GM19438 (cell line): Measurements from ENCODE around the gene ATP6V1B1.

ENCODE experiments used
- ATAC-seq: cut with Tn5 transposase; IDR thresholded peaks from one replicate; pipeline ENCODE4 v1.9.1; 2021; ENCODE audit warnings: low read depth; ENCODE audit not compliant: unreplicated experiment

ATP6V1B1 gene

GRCh38 chr2:70935468-70936164 is at the start of gene ATP6V1B1:
Gene ATP6V1B1 (plus strand): TSS chr2:70935900. CDS start chr2:70935955, 55 bp downstream.
- no peak for ATAC-seq

- ATAC-seq: no peak
These were observed 49.1 kb upstream of the ATP6V1B1 start for GRCh38 chr2:70886541-70886987.

- ATAC-seq: no peak
These were observed 48.5 kb upstream of the ATP6V1B1 start for GRCh38 chr2:70887208-70887549.

GRCh38 chr2:70887550-70888246 is 48.0 kb upstream of the ATP6V1B1 start:
- no peak for ATAC-seq

- no peak for ATAC-seq
These were observed 47.3 kb upstream of the ATP6V1B1 start for GRCh38 chr2:70888366-70888922.

GRCh38 chr2:70888923-70889715 is 46.6 kb upstream of the ATP6V1B1 start:
- no peak for ATAC-seq

GRCh38 chr2:70889716-70890037 is 46.0 kb upstream of the ATP6V1B1 start:
- ATAC-seq: no peak

GRCh38 chr2:70890469-70891065 is 45.1 kb upstream of the ATP6V1B1 start:
- ATAC-seq: no peak

- ATAC-seq: no peak
These were observed 43.9 kb upstream of the ATP6V1B1 start for GRCh38 chr2:70891572-70892357.

GRCh38 chr2:70892750-70893149 is 43.0 kb upstream of the ATP6V1B1 start:
- no peak for ATAC-seq

GRCh38 chr2:70893186-70893585 is 42.5 kb upstream of the ATP6V1B1 start:
- ATAC-seq: no peak

- no peak for ATAC-seq
These were observed 40.9 kb upstream of the ATP6V1B1 start for GRCh38 chr2:70894765-70895164.

GRCh38 chr2:70895249-70895648 is 40.5 kb upstream of the ATP6V1B1 start:
- no peak for ATAC-seq

GRCh38 chr2:70895998-70896764 is 39.5 kb upstream of the ATP6V1B1 start:
- no peak for ATAC-seq

- ATAC-seq: no peak
These were observed 38.9 kb upstream of the ATP6V1B1 start for GRCh38 chr2:70896765-70897202.

GRCh38 chr2:70897203-70897976 is 38.3 kb upstream of the ATP6V1B1 start:
- no peak for ATAC-seq

GRCh38 chr2:70897977-70898226 is 37.8 kb upstream of the ATP6V1B1 start:
- ATAC-seq: no peak

- ATAC-seq: no peak
These were observed 37.1 kb upstream of the ATP6V1B1 start for GRCh38 chr2:70898363-70899240.
